WERI-Rb-1 (cell line): ENCODE measurements around the gene SUGP2.
A peak's percentile ranks its signal among the peaks of the same experiment; 100 is the strongest.

Source experiments
- DNase-seq: peaks from one replicate; pipeline ENCODE4 v3.0.0-alpha.2; 2020
- H3K27ac ChIP-seq: fragments of 250-450 bp; sonication (Bioruptor Pico); 2 replicates; pipeline ENCODE4 v1.5.1; 2020; ENCODE audit warnings: mild to moderate bottlenecking, moderate library complexity
- H3K27me3 ChIP-seq: fragments of 250-450 bp; sonication (Bioruptor Pico); 2 replicates; pipeline ENCODE4 v1.5.1; 2021; ENCODE audit warnings: mild to moderate bottlenecking, low read depth, moderate library complexity; ENCODE audit not compliant: insufficient read depth, severe bottlenecking
- H3K36me3 ChIP-seq: fragments of 250-450 bp; sonication (Bioruptor Pico); 2 replicates; pipeline ENCODE4 v1.5.1; 2020; ENCODE audit warnings: mild to moderate bottlenecking, moderate library complexity
- H3K4me3 ChIP-seq: 2 replicates; pipeline ENCODE4 v1.5.1; 2011; ENCODE audit warnings: low read depth, mild to moderate bottlenecking, control low read depth, low read length
- H3K9me3 ChIP-seq: fragments of 250-450 bp; sonication (Bioruptor Pico); 2 replicates; pipeline ENCODE4 v1.5.1; 2021; ENCODE audit warnings: mild to moderate bottlenecking, moderate library complexity; ENCODE audit not compliant: severe bottlenecking
- CTCF ChIP-seq: IDR thresholded peaks from 2 replicates; pipeline ENCODE4 v1.5.1; 2011; ENCODE audit warnings: low read depth, mild to moderate bottlenecking, control low read depth, inconsistent platforms, low read length

The SUGP2 gene

GRCh38 chr19:19053508-19054314 is 20.4 kb upstream of the SUGP2 start:
- Histone ChIP-seq H3K27me3 (no peaks in the 10 kb centered on the region), H3K36me3 (peaks cover 82% of the 10 kb centered on the region), H3K27ac (no peak overlapping the region), H3K9me3 (no peaks in the 10 kb centered on the region), H3K4me3 (no peak overlapping the region)
- DNase-seq: peak; percentile 61
- TF ChIP-seq CTCF: peak; percentile 84

- Histone ChIP-seq H3K4me3 (no peak overlapping the region), H3K36me3 (peaks cover 78% of the 10 kb centered on the region), H3K9me3 (no peaks in the 10 kb centered on the region), H3K27ac (no peak overlapping the region), H3K27me3 (no peaks in the 10 kb centered on the region)
- no peak for TF ChIP-seq CTCF
- no peak for DNase-seq
These were observed 19.6 kb upstream of the SUGP2 start for GRCh38 chr19:19052921-19053320.

GRCh38 chr19:19051478-19052213 is 18.3 kb upstream of the SUGP2 start:
- no peak for DNase-seq

GRCh38 chr19:19050731-19051130 is 17.4 kb upstream of the SUGP2 start:
- peak overlapping the region; percentile 33 for H3K27ac ChIP-seq
- DNase-seq: no peak
- peaks cover 73% of the 10 kb centered on the region for H3K36me3 ChIP-seq
- no peaks in the 10 kb centered on the region for H3K27me3 ChIP-seq
- no peak overlapping the region for H3K4me3 ChIP-seq
- no peak for TF ChIP-seq CTCF
- no peaks in the 10 kb centered on the region for H3K9me3 ChIP-seq

More at GRCh38 chr19:19051478-19052213, 18.3 kb upstream of the SUGP2 start:
- peak; percentile 24; the same call in 1 of the 2 replicates for TF ChIP-seq CTCF
- Histone ChIP-seq H3K27me3 (no peaks in the 10 kb centered on the region), H3K9me3 (no peaks in the 10 kb centered on the region), H3K4me3 (no peak overlapping the region), H3K36me3 (peaks cover 70% of the 10 kb centered on the region), H3K27ac (no peak overlapping the region)

- no peak for TF ChIP-seq CTCF
- no peaks in the 10 kb centered on the region for H3K27me3 ChIP-seq
- peaks cover 70% of the 10 kb centered on the region for H3K36me3 ChIP-seq
These were observed 16.8 kb upstream of the SUGP2 start for GRCh38 chr19:19050104-19050503.

More at GRCh38 chr19:19050104-19050503, 16.8 kb upstream of the SUGP2 start:
- Histone ChIP-seq H3K27ac (no peak overlapping the region), H3K9me3 (no peaks in the 10 kb centered on the region), H3K4me3 (no peak overlapping the region)
- no peak for DNase-seq
